HG03442 (cell line): ENCODE results near the gene ZNF444.

ENCODE experiments used
- ATAC-seq: cut with Tn5 transposase; IDR thresholded peaks from one replicate; pipeline ENCODE4 v1.9.1; 2021; ENCODE audit warnings: mild to moderate bottlenecking, moderate library complexity; ENCODE audit not compliant: unreplicated experiment

Gene ZNF444

DNA sequence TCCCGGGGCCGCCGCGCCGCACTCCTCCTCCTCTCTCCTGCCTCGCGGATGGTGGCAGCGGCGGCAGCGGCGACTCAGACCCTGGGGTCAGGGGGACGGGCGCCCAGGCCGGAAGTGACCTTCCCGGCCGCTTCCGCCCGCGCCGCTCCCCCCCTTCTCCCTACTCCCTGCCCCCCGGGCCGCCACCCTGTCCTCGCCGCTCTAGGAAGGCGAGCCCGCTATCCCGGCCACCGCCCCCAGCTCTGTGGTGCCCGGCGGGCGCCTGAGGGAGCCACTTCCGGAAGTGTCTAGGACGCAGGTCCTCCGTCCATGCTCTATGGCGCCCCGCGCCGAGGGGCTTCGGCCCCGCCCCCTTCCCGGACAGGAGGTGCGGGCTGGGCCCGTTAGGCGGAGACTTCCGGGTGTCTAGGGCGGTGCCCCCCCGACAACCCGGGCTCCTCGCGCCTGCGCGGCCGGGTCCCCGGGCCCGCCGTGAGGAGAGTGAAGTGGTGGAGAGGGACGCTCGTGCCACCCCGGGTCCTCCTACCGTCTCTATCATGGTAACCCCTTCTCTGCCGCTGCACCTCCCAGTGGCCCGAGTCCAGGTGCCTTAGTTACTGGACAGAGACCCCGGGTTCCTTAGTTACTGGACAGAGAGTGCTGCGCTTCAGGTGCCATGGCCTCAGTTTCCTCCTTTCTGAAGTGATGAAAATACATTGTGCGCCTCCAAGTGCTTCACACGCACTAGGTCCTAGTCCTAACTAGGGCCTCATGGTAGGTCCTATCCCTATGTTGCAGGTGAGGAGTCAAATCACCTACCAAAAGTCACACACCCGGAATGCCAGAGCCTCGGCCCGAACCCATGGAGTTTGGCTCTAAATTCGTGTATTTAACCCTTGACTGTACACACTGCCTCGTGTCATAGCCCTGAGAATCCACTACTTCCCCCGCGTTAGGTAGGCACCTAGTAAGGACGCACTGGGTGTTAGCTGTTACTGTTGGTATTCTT is 19.6 kb upstream of the ZNF444 start, which contains the start of gene ZNF787:
Gene ZNF787 (minus strand): TSS at position 116 of the 988 bp plus-strand sequence. CDS start 18,078 bp downstream, outside the sequence.
- peak; percentile 75 for ATAC-seq

DNA sequence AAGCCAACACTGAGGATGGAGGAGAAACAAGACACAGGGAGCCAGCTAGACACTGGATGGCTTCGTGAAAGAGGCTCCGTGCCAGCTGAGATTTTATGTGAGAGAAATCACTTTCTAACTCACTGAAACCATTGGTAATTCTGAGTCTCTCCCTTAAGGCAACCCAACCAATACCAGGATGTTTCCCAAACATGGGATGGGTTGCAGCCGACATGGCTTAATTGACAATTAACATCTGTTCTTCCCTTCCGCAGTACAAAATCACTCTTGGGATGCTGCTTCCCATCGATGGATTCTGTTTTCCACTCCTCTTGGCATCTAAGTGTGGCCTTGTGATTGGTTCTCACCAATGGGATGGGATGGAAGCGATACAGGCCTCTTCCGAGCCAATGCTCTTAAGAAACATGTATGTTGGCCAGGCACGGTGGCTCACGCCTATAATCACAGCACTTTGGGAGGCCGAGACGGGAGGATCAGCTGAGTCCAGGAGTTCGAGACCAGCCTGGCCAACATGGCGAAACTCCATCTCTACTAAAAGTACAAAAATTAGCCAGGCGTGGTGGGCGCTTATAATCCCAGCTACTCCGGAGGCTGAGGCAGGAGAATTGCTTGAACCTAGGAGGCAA is 17.7 kb upstream of the ZNF444 start:
- no peak for ATAC-seq

DNA sequence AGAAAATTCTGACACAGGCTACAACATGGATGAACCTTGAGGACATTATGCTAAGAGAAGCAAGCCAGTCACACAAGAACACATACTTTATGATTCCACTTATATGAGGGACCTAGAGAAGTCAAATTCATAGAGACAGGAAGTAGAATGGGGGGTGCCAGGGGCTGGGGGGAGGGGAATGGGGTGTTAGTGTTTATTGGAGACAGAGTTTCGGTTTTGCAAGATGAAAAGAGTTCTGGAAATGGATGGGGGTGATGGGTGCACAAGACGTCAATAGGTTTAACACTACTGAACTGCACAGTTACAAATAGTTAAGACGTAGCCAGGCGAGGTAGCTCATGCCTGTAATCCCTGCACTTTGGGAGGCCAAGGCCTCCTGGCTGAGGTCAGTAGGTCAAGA is 16.5 kb upstream of the ZNF444 start:
- no peak for ATAC-seq

DNA sequence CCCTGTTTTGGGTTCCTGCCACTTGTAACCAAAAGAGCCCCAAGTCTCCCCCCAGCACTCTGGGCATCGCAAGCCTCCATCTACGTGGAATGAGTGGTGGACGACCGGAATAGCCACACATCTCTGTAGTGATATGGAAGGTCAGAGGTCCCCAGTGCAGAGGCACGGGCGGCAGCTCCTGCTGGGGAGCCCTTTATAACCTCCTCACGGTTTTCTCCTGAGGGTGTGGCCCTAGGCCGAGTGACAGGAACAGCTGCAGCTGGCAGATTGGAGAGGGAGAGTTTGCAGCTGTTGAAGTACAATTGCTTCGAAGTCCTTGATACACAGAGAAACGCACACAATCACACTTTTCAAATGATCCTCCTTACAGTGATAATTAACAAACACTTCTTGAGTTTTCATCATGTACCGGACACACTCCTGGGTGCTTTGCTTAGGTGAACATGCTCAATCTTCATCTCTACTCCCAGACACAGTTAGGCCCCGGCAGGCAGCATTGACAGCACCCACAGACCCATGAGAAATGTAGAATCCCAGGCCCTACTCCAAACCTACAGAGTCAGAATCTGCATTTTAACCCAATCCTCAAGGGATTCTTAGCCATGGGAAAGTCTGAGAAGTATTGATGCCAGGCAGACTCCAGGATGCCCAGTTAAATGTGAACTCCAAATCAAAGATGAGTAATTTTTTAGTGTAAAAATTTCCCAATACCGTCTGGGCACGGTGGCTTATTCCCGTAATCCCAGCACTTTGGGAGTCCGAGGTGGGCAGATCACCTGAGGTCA is 15.1 kb upstream of the ZNF444 start:
- no peak for ATAC-seq

DNA sequence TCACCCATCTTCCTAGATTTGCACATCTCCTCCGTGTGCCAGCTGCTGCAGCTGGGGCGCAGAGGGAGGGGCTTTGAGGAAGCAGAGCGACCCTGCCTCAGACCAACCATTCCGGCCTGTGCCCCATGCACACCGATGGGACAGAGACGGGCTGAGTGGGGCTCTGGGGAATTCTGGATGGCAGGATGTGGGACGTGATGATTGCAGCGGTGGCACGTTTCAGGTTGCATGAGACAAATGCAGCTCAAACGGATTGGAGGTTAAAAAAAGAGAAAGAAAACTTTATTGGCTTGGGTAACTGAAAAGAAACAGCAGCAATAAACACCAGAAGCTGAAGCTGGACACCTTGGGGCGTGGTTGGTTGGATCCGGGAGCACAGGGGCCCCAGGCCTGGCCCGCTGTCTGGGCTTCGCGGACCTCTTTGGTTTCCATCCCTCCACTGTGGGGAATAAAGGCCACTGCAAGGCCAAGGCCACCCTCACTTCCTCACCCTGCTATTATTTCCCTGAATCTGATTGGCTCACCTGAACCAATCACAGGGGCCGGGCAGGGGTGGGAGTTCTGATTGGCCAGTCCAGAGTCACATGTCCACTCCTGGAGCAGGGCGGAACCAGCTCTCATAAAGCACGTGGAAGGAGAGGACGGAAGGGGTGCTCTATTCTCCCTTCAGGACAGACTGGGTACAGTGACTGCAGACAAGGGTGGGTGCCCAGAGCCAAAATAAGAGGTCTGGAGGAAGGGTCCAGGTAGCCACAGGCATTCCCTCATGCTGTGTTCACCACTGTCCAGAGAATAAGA is 13.9 kb upstream of the ZNF444 start:
- ATAC-seq = no peak

DNA sequence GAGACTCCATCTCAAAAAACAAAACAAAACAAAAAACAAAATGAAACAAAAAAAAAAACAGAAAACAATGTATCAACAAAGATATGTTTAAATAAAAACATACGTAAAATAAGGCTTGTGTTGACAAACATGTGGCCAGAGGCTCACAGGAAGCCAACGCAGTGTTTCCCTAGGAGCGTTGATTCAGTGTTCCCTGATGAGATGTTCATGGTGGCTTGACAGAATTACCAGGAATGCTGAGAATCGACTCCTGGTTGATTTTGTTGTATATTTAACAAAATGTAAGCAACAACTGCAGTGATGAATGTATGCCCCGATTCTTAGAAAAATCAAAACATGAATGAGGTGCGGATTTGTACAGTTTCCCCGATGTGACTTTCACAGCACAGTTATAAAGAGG is 11.1 kb upstream of the ZNF444 start:
- ATAC-seq = no peak

DNA sequence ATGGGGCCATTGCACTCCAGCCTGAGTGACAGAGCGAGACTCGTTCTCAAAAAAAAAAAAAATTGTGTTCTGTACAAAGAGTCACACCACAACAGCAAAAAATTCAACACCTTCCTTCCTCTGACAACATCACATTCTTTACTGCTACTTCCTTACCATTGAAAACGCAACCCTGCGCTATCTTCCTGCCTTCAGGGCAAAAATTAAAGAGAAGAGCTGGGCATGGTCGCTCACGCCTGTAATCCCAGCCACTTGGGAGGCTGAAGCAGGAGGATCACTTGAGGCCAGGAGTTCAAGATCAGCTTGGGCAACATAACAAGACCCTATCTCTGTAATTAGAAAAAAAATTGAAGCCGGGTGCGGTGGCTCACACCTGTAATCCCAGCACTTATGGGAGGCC is 9.4 kb upstream of the ZNF444 start:
- ATAC-seq = no peak

DNA sequence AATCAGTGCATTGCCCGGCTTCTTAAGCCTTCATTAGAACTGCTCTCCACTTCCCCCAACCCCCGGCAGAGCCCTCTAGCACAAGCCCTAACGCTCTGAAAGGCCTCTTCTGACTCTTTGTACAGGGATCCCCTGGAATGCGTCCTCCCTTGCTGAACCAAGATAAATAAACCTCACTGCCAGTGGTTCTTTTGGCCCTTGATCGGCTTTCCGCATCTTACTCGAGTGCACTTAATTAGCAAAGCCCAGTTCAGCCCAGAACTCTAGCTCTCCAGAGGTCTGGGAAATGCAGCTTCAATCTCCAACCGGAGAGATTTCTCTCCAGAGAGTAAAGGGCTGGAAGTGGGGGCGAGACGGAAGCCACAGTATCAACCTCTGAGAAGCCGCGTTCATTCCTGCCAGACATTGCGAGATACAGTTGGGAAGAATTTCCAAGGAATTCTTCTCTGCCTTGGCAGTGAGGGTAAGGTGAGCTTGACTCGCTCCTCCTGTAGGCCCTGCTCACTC is 8.7 kb upstream of the ZNF444 start:
- ATAC-seq = no peak

DNA sequence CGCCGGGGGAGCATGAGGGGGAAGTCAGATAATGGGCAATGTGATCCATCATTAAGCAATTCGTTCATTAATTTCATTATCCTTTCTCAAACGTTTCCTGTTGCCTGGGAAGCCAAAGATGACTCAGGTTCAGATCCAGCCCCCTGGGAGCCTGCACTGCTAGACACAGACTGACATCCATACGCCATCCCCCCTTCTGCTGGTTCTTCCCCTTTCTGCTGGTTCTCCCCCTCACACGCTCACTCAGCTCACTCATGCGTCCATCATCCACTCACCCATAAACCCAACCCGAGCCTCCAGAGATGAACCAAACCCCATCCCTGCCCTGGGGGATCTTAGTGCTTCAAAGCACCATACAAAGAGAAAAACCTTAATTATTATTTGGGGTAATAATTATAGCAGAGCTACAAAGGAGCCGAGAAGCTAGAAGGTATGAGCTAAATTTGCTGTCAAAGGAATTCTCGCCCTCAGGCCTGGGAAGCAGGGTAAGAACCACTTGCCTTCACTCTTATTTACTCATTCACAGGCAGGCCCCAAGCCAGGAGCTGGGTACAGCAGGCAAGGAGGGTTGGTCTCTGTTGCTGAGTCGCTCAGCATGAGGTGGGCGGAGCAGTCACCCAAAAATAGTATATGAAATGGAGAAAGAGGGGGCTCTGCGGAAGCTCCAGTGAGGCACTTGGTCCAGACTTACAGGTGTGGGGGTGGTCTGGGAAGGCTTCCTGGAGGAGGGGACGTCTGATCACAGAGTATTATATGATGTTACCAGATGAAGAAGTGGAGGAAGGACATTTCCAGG is 7.0 kb upstream of the ZNF444 start:
- ATAC-seq = no peak

DNA sequence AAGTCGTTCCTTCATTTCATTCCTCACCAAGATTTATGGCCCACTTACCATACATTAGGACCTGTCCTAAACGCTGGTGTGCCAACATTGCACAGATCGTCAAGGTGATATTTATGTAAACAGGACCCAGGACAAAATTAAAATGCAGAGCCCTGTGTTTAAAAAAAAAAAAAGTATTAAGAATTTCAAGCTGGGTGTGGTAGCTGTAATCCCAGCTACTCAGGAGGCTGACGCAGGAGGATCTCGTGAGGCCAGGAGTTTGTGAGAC is 6.5 kb upstream of the ZNF444 start:
- no peak for ATAC-seq

DNA sequence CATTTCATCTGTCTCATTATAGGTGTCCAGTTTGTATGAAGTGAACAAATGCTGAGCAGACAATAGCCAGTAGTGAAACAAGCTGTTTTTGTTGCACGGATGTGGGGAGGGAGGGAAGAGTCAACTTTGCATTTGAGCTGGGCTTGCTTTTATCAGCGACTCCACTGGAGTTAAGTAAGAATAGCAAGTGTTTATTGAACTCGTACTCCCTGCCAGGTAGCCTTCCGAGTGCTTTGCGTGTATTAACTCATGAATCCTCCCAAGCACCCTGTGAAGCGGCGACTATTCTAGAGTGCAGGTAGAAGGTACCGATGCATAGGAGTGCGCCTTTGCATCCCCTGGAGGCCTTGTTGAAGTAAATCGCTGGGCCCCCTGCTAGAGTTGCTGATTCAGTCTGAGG is 4.7 kb upstream of the ZNF444 start:
- ATAC-seq = no peak

DNA sequence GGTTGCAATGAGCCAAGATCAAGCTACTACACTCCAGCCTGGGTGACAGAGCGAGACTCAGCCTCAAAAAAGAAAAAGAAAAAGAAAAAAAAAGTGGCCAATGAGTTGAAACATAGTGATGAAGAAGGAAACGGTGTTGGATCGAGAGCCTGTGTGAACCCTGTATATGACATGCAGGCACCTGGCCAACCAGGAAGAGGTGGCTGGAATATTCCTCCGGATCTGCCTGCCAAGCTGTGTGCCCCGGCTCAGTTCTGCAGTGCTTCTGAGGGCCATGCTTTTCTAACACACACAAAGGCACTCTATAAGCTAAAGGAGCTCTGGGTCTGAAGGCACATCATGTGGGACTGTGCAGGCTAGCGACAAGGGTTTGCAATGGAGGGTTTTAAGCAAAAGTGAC is 3.7 kb upstream of the ZNF444 start:
- no peak for ATAC-seq

DNA sequence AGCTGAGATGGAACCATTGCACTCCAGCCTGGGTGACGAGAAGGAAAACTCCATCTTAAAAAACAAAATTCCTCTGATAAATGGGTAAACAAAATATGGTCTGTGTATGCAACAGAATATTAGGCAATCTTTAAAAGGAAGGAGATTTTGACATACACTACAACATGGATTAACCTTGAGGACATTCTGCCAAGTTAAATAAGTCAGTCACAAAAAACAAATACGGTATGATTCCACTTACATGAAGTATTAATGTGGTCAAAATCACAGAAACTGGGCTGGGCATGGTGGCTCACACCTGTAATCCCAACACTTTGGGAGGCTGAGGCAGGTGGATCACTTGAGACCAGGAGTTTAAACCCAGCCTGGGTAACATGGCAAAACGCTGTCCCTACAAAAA is 3.0 kb upstream of the ZNF444 start:
- ATAC-seq = no peak

DNA sequence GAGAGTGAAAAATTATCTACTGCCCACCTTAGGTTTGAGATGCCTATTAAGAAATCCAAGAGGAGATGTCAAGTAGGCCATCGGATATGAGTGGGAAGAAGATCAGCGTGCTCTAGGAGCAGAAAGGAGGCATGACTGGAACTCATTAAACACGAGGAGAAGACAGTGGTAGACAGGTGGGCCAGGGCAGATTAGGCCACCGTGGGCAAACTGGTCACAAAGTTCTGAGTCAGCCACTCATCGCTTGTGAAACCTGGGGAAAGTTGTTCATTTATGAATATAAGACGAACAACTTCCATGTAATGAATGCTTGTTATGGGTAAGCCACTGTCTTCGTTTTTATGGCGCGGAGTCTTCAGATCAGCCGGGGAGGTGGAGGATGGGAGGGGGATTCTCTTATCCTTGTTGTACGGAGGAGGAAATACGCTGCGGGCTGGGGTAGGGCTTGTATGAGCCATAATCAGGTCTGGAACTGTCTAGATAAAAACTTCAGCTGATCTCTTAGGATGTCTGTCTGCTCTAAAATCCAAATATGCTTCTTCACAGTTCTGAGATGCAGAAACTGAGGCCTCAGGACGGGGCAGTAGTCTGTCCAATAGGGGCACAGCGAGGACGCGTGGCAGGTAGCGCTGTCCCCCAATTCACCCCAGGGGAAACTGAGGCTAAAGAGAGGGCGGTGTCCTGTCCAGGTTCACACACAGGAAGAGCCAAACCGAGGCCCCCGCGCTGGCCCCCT is 1.1 kb upstream of the ZNF444 start:
- no peak for ATAC-seq

DNA sequence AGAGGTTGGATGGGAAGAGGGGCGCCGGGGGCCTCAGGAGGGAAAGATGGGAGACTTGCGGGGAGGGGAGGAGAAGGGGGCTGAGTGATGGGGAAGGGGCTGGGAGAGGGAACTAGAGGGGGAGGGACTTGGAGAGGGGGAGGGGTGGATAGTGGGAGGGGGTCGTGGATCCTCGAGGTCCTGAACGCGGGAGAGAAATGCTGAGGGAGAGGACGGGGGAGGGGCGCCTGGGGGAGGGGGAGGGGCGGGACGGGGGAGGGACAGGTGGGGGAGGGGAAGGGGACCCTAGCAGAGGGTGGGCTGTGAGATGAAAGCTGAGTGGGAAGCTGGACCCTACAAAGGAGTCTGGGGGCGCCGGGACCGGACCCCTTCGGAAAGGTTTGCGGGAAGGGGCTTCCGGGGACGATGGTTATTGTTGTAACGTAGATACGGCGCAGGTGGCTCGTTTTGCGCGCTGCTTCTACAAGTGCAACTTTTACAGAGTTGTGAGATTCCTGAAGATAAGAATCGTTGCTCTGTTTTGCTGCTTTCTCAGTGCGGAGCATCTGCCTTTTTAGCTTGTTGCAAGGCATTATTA is 418 bp downstream of the ZNF444 start:
- no peak for ATAC-seq

DNA sequence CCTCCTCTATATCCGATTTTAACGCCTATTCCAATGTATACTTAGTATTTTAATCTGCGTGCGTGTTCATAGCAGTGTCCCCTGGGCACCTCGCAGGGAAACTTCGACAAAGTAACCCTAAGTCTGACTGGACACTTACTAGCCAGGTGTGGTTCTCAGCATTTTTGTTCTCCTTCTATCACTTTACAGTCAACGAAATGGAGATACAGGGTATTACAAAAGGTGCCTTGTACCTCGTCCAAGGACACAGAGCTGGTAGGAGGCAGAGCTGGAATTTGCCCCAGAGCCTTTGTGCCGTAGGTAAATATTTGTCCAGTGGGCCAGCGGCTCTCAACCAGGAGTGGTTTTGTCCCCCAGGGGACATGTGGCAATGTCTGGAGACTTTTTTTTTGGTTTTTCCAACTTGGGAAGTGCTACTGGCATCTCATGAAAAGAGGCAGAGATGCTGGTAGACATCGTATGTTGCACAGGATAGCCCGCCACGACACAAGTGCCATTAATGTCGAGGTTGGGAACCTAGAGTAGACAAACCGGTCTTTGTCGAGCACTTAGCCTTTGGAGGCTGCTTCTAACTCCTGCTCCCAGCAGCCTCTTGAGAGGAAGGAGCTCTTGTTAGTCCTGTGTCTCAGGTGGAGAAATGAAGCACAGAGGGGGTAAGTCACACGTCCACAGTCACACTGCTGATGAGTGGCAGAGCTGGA is 1.1 kb downstream of the ZNF444 start:
- no peak for ATAC-seq

DNA sequence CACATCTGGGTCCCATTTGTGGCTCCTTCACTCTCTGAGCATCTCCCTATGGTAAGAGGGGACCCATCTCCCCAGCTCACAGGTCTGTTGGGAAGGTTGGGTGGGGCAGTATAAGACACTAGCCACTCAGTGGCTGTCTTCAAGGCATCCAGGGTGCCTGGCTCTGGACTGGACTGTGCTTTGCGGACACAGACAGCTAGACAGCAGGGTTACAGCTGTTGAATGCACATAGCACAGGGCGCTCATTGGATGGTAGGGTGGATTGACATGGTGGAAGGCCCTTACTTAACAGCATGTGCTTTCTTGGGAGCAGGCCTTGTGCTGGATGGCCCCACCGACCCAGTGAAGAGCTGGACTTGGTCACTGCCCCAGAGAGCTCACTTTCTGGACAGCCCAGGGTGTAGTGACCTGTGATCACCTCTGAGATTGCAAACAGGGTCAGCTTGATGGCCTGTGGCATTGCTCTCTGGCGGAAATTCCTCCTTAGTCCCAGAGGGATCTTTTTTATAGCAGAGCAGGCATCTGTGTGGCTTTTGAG is 1.9 kb downstream of the ZNF444 start:
- ATAC-seq = no peak

DNA sequence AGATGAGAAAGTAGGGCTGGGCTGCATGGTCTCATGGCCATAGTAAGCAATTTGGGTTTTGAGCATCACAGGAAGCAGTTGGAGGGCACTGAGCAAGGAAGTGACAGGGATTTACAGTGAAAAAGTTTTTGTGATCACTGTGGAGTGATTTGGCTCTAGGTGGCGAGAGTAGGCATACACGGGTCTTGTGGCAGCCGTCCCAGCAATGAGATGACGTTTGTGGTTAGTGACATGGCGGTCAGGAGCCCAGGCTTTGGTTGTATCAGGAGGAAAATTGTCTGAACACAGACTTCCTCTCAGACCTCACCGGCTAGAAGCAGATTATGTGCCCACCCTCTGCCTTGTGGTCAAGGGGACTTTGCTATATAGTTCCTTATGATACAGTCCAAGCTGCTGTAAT is 3.3 kb downstream of the ZNF444 start:
- no peak for ATAC-seq
